Heart right ventricle (tissue), 16 donors: ENCODE results near the gene FAM118B. TPM values are rescaled to one million over a fixed set of nuclear protein-coding genes. Genes with fewer than 3 reads are reported as not detected.

Experiments
- ATAC-seq, 8 donors: fragments of 200-7000 bp; cut with Tn5 transposase; one replicate each; pipeline ENCODE4 v1.9.1; 2020; ENCODE audit warnings: mild to moderate bottlenecking in 8 of 8, moderate library complexity in 8 of 8, moderate number of reproducible peaks in 1 of 8
- DNase-seq, 2 donors: peaks; one replicate each; pipeline ENCODE4 v3.0.0-alpha.2; 2020
- H3K27ac ChIP-seq, 10 donors: fragments of 200-600 bp; sonication (generic) in 2 of 10; one replicate each; pipeline versions ENCODE4 v1.5.0 to v1.8.0; 2020 to 2022; ENCODE audit warnings: mild to moderate bottlenecking in 3 of 10
- H3K27me3 ChIP-seq, 7 donors: fragments of 200-600 bp; one replicate each; pipeline ENCODE4 v1.8.0; 2021 to 2022; ENCODE audit warnings: mild to moderate bottlenecking in 2 of 7
- H3K36me3 ChIP-seq, 9 donors: fragments of 200-600 bp; sonication (generic) in 1 of 9; one replicate each; pipeline versions ENCODE4 v1.5.0 to v1.8.0; 2020 to 2022; ENCODE audit warnings: mild to moderate bottlenecking in 2 of 9
- H3K4me1 ChIP-seq, 9 donors: fragments of 200-600 bp; sonication (generic) in 1 of 9; one replicate each; pipeline versions ENCODE4 v1.5.0 to v1.8.0; 2020 to 2022; ENCODE audit warnings: mild to moderate bottlenecking in 4 of 9
- H3K4me3 ChIP-seq, 10 donors: fragments of 200-600 bp; sonication (generic) in 2 of 10; one replicate each; pipeline versions ENCODE4 v1.5.0 to v1.8.0; 2020 to 2022; ENCODE audit warnings: mild to moderate bottlenecking in 7 of 10, moderate library complexity in 2 of 10
- H3K9me3 ChIP-seq, 11 donors: fragments of 200-600 bp in 10 of 11; sonication (generic) in 2 of 11; one replicate each; pipeline versions ENCODE4 v1.5.0 to v1.8.0; 2013 to 2022; ENCODE audit warnings: mild to moderate bottlenecking in 2 of 11, control low read depth in 1 of 11, moderate library complexity in 1 of 11
- CTCF ChIP-seq, 9 donors: fragments of 200-600 bp; sonication (generic) in 2 of 9; IDR thresholded peaks; one replicate each; pipeline versions ENCODE4 v1.5.0 to v1.8.0; 2021 to 2022; ENCODE audit warnings: antibody characterized with exemption in 9 of 9, mild to moderate bottlenecking in 5 of 9, moderate library complexity in 1 of 9
- WGBS, 2 donors: extraction: QIAGEN DNeasy Blood & Tissue Kit; methylation state at CpG; one replicate each; pipeline ENCODE4 v1.1.7; 2013; ENCODE audit warnings: inconsistent platforms in 1 of 2; 5-methylcytosine and 5-hydroxymethylcytosine counted together
- intact Hi-C, 10 donors: fragments of 100-400 bp; cut with DNase I; formaldehyde crosslinking; loops; one replicate each; pipeline versions ENCODE4 v1.11.1 to v1.14.2; 2022
- polyA plus RNA-seq, 2 donors: library from polyadenylated mRNA; stranded (reverse); fragments of 200-250 nt; gene quantifications; one replicate each; pipeline ENCODE4 v1.2.3, GENCODE V29; 2013
- total RNA-seq, 10 donors: library from RNA; stranded (reverse); fragmentation: NEBNext Ultra II Directional in 3 of 10; extraction: Animal tissue kit (Norgen Biotek cat#: 25700) in 3 of 10; gene quantifications; one replicate each; pipeline versions ENCODE4 v1.2.1 to v1.2.4, GENCODE V29; 2021 to 2023
- donor health status: Arrhythmogenic right ventricular cardiomyopathy.
- donor health status: ischemic (EF 13 %, LVEDD 7.1; RV severe dilation, severe dysfunction).
- donor health status: healthy with polysubstance abuse.
- donor health status: DM: no; HTN: yes; CAD: no.
- donor health status: DM: no; HTN: no; CAD: no.
- donor health status: ischemic (EF 25% LVEDD 6.9; RV normal size, moderate dysfunction).
- donor health status: ischemic (EF 25% LVEDD 5.7; RV mildly dilated, moderate dysfunction).
- donor health status: healthy.
- donor health status: DM: yes; HTN: yes; CAD: no.
- donor health status: Ischemic cardiomyopathy.
- donor health status: ischemic (EF 35%, LVEDD 5.7; RV mildly dilated, moderate dysfunction).
- donor health status: nonischemic (EF 11% LVEDD 7.7; RV severe dilation, severe dysfunction).
- donor health status: DM: yes; HTN: yes; CAD: no.
- donor health status: PGD.
- donor health status: ischemic (EF 29% LVEDD 5.4; RV normal size, mild dysfunction).
- donor health status: nonischemic (EF 23%, LVEDD 6.1; RV moderate dilation, normal function).

FAM118B gene
- total and polyA plus RNA-seq, 12 donors: 7.6 to 52.8 (median 22.5) TPM

- 84 to 86% methylated on average over 6 of the region's 6 CpGs for WGBS, 2 donors
- intact Hi-C loops: loop anchor here in 2 of 10 donors (5.0 to 10.0 kb wide), 2 partner anchors 48 to 66 kb away; partner anchors contain the start of genes FOXRED1 (in 1 of the 2), SRPRA (in 1 of the 2) and TIRAP (in 1 of the 2)
Observed at GRCh38 chr11:126216526-126217305, 5.1 kb downstream of the FAM118B start.

DNA sequence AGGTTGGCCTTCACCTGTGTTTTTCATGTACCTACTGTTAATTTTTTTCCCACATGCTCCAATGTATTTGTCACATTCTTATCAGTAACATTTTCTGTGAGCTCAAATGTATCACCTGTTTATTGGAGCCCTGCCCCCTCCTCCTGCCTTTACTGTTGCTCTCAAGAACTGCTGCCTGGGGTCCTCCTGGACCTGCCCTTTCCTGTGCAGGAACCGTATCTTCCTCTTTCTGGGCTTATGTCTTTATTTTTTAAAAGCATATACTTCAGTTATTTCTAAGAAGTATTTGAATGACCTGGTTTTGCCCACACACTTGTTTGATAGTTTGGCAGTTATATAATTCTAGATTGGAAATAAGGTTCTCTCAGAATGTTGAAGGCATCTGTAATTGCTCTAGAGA is 5.9 kb downstream of the FAM118B start:
- DNase-seq (no peak), ATAC-seq (no peak)
- Histone ChIP-seq H3K27ac (no peak overlapping the region), H3K36me3 (no peaks in the 10 kb centered on the region), H3K4me1 (peaks cover 0 to 43% (median 25%) of the 10 kb centered on the region in 9 donors), H3K4me3 (no peak overlapping the region), H3K27me3 (no peaks in the 10 kb centered on the region), H3K9me3 (no peaks in the 10 kb centered on the region)
- intact Hi-C loops: loop anchor here in 2 of 10 donors (5.0 to 10.0 kb wide), 2 partner anchors 47 to 65 kb away; partner anchors contain the start of genes FOXRED1 (in 1 of the 2), SRPRA (in 1 of the 2) and TIRAP (in 1 of the 2)
- no peak for TF ChIP-seq CTCF (IDR thresholded peaks at IDR 0.05)
- 60 to 69% methylated on average over 1 of the region's 1 CpG for WGBS, 2 donors

More at GRCh38 chr11:126216526-126217305, 5.1 kb downstream of the FAM118B start:
- Histone ChIP-seq H3K4me1 (peaks cover 0 to 48% (median 24%) of the 10 kb centered on the region in 9 donors), H3K27ac (no peak overlapping the region), H3K9me3 (no peaks in the 10 kb centered on the region), H3K27me3 (no peaks in the 10 kb centered on the region), H3K4me3 (no peak overlapping the region), H3K36me3 (no peaks in the 10 kb centered on the region)
- DNase-seq (no peak), ATAC-seq (no peak)
- no peak for TF ChIP-seq CTCF (IDR thresholded peaks at IDR 0.05)

- no peak for TF ChIP-seq CTCF (IDR thresholded peaks at IDR 0.05)
- no peak for ATAC-seq
- no peaks in the 10 kb centered on the region for H3K9me3 ChIP-seq
- no peak overlapping the region for H3K27ac ChIP-seq
- no peaks in the 10 kb centered on the region for H3K36me3 ChIP-seq
- intact Hi-C loops: loop anchor here in 2 of 10 donors (5.0 to 10.0 kb wide), 2 partner anchors 45 to 63 kb away; partner anchors contain the start of genes FOXRED1 (in 1 of the 2), SRPRA (in 1 of the 2) and TIRAP (in 1 of the 2)
- no peaks in the 10 kb centered on the region for H3K27me3 ChIP-seq
- H3K4me1 ChIP-seq: peaks cover 0 to 22% (median 10%) of the 10 kb centered on the region in 9 donors
- 87 to 94% methylated on average over 4 of the region's 4 CpGs for WGBS, 2 donors
- no peak overlapping the region for H3K4me3 ChIP-seq
- DNase-seq: no peak
Observed at GRCh38 chr11:126219547-126219946, 8.0 kb downstream of the FAM118B start.

DNA sequence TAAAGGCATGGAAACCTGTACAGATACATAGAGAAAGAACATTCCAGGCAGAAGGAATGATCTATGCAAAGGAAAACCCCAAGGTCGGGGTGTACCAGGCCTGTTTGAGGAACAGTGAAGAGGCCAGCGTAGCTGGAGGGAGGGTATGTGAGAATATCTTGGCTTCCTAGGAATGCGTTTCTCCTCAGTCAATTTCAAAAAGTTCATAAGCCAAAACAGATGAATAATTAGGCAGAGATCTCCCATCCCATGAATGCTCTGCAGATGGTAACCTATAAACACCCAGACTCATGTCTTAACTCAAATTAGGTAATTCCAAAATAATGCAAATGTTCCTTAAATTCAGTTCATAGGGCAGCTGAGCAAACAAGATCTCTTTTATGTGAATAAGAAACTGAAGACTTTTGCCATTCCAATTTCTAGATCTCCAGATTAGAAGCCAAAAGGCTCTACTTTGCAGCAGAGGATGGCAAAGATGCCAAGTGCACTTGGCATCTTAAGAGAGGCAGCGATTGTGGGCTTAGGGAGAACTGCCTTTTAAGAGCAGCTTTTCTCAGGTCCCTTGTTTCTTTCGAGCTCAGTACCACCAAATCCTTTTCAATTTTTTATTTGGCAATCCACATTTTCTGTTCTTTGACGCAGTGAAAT is 13.2 kb downstream of the FAM118B start:
- H3K36me3 ChIP-seq: peaks cover 0 to 9% (median 0%) of the 10 kb centered on the region in 9 donors

More for the DNA sequence above, 13.2 kb downstream of the FAM118B start:
- ATAC-seq (no peak), DNase-seq (no peak)
- Histone ChIP-seq H3K27ac (peak overlapping the region in 2 of 10 donors; percentile 15 to 71), H3K4me1 (peaks cover 0 to 12% (median 3%) of the 10 kb centered on the region in 9 donors), H3K27me3 (no peaks in the 10 kb centered on the region), H3K4me3 (no peak overlapping the region), H3K9me3 (no peaks in the 10 kb centered on the region)
- intact Hi-C loops: no loop called here
- WGBS, 2 donors: 95% methylated on average over 6 of the region's 6 CpGs
- no peak for TF ChIP-seq CTCF (IDR thresholded peaks at IDR 0.05)
